GM10266 (cell line): ENCODE data around the gene ITGB6.
"Not testable (repeated sequence)": the region's sequence is repeated elsewhere in the genome, so short reads cannot be mapped to it uniquely, and the experiment has no call there.

ENCODE experiments used
- DNase-seq: peaks from one replicate; pipeline ENCODE4 v3.0.0; 2012; ENCODE audit errors: extremely low spot score
- TF ChIP-seq, protein P1 (sequence below): IDR thresholded peaks from 2 replicates; pipeline ENCODE4 v1.5.1; 2012; ENCODE audit warnings: mild to moderate bottlenecking, low read depth; ENCODE audit not compliant: control insufficient read depth, insufficient read depth; ENCODE audit errors: missing control alignments

The ITGB6 gene

DNA sequence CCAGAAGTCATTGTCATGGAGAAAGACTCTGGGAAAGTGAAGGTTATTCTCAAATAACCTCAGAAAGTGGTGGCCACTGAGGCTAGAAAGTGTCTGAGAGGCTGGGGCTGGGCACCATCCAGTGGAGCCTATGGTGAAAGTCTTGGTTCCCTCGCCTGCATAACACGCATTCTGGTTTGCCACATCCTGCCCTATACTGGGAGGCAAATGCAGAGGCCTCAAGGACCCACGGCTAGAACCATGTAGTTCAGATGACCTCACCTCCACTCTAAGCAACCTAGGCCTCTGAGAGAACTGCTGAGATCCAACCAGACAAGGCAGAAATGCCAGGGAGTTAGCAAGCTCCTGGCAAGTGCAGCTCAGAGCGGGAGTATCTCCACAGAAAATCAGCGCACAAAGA lies 5.1 kb downstream of the ITGB6 start:
- no peak for DNase-seq

GRCh38 chr2:160194351-160194750 lies 5.7 kb downstream of the ITGB6 start:
- DNase-seq = no peak
- TF ChIP-seq, protein P1, sequence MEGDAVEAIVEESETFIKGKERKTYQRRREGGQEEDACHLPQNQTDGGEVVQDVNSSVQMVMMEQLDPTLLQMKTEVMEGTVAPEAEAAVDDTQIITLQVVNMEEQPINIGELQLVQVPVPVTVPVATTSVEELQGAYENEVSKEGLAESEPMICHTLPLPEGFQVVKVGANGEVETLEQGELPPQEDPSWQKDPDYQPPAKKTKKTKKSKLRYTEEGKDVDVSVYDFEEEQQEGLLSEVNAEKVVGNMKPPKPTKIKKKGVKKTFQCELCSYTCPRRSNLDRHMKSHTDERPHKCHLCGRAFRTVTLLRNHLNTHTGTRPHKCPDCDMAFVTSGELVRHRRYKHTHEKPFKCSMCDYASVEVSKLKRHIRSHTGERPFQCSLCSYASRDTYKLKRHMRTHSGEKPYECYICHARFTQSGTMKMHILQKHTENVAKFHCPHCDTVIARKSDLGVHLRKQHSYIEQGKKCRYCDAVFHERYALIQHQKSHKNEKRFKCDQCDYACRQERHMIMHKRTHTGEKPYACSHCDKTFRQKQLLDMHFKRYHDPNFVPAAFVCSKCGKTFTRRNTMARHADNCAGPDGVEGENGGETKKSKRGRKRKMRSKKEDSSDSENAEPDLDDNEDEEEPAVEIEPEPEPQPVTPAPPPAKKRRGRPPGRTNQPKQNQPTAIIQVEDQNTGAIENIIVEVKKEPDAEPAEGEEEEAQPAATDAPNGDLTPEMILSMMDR = no peak

More for the DNA sequence above, 5.1 kb downstream of the ITGB6 start:
- TF ChIP-seq, protein P1 = no peak

GRCh38 chr2:160181146-160181836 lies 18.8 kb downstream of the ITGB6 start:
- DNase-seq = not testable (repeated sequence)

DNA sequence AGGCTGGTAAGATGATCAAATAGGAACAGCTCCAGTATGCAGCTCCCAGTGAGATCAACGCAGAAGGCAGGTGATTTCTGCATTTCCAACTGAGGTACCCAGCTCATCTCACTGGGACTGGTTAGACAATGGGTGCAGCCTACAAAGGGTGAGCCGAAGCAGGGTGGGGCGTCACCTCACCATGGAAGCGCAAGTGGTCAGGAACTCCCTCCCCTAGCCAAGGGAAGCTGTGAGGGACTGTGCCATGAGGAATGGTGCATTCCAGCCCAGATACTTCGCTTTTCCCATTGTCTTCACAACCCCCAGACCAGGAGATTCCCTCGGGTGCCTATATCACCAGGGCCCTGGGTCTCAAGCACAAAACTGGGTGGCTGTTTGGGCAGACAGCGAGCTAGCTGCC lies 19.4 kb downstream of the ITGB6 start:
- not testable (repeated sequence) for DNase-seq

DNA sequence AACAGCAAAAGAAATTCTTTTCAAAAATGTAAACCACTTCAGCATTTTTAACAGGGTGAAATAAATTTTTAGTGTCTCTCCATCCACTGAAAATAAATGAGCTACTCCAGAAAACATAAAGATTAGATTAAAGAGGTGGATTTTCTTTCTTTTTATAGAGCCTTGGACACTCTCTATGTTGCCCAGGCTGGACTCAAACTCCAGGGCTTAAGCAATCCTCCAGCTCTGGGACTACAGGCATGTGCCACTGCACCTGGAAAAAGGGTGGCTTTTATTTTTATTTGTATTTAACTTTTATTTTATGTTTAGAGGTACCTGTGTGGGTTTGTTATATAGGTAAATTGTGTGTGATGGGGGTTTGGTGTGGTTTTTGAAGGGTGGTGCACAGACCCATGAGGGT lies 19.9 kb downstream of the ITGB6 start:
- TF ChIP-seq, protein P1 = no peak
- DNase-seq = no peak

DNA sequence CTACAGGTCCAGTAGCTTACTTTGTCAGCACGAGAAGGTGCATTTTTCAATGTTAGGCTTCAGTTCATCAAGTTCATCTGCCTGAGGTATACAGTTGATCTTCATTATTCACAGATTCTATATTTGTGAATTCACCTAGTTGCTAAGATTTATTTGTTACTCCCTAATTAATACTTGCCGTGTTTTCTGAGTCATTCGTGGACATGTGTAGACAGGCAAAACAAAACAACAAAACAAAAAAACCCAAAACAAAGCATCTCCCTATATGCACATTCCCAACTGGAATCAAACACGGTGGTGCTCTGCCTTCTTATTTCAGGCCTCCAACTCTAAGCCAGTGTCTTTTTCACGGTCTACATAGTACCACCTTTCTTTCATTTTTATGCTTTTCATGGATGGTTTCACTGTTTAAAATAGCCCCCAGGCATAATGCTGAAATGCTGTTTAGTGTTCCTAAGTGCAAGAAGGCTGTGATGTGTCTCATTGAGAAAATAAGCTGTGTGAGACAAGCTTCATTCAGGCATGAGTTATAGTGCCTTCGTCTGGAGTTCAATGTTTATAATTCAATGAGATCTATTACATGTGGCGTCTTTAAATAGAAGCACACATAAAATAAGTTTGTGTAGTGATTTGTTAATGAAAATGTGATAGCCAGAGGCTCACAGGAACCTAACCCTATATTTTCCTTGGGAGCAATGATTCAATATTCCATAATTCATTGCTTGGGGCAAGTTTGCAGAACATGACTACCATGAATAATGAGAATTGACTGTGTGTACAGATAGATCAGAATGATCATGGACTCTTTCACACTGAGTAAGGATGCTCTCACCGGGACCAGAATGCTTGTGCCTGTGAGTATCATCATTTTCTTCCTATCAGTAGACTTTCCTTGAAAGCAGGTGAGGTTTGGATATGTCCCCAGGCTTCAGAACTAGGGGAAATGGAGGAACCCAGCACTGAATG lies 24.6 kb downstream of the ITGB6 start:
- DNase-seq = no peak
- TF ChIP-seq, protein P1 = no peak

- no peak for DNase-seq
- TF ChIP-seq, protein P1 = no peak
Measured at GRCh38 chr2:160174322-160174721, 25.8 kb downstream of the ITGB6 start.

DNA sequence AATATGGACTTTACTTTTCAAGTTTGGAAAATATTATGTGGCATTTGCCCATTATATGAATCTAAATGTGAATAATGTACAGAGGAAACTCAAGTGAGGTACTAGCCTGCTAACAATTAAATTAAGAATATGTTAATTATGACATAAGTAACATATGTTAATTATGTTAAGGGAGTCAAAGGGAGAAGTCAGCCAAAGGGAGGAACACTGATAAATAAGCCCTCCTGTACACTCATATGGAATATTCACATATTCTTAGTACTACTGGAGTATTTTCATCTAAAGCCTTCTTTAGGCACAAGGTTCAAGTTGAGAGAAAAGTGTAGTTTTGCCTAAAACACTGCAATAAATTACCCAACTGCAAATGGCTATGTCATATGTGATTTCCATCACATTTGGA lies 30.1 kb downstream of the ITGB6 start:
- TF ChIP-seq, protein P1 = no peak
- DNase-seq = no peak
